Stimulated activated CD8-positive, alpha-beta memory T cell treated with anti-CD3 and anti-CD28 coated beads, Interleukin-7, amount 100 ng/mL, for 1 hour (primary cell): ENCODE measurements around the gene WNK2.
"Not testable (repeated sequence)": the region's sequence is repeated elsewhere in the genome, so short reads cannot be mapped to it uniquely, and the experiment has no call there.

Experiments used
- DNase-seq, 2 donors: peaks; one replicate each; pipeline ENCODE4 v3.0.0-alpha.2; 2020; ENCODE audit warnings: low read depth in 2 of 2

Gene WNK2

DNA sequence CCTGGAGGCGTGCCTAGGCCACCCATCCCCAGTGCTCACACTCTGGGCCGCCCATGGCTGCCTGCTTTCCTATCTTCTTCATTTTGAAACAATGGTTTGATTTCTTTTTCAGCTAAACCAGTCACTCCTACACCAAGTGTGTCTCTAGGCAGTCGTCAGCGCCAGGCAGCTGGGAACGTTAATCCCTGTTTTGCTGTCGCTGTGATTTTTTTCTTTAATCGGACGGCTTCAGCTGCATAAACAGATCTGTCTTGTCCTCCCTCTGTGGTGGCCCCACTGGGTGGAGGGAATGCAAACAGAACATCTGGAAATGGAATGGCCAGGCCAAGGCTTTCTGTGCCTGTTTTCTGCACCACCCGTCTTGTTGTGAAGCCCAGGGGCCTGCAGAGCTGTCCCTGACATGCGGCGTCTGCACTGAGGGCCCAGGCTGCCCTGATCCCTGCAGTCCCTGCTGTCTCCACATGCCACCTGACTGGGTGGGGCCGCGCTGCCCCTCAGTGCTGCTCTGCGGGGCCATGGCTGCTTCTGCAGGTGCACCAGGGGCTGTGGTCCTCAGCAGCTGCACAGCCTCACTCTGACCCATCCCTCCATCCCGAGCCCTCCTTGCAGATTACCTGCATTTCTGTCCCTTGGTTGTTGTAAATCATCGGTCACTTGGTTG, 51.5 kb downstream of the WNK2 start:
- DNase-seq = no peak

DNA sequence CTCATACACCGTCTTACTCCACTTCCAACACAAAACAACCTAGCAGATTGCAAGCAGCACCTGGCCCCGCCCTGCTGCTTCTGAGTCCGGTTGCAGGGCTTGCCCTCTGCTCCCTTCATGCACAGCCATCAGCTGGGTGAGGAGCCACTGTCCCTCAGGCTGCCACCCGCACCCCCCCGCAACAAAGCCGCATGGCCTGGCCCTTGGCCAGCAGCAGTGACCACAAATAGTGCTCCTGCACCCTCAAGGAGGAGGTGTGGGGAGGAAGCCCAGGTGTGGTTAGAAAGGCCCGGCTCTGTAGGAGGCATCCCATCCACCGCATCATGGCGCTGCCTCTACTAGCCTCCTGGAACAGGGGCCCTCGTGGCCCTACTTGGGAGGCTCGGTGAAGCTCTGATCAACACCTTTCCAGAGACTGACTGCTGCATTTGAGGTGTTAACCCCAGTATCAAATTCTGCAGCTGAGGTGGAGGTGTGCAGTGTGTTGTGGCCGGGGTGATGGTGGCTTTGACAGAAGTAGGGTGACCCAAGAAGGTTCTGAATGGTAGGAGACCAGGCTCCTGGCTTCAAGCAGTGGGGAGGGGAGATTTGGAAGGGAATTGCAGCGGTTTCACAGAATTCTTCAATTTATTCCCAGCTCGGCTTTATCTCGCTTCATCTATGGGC, 52.7 kb downstream of the WNK2 start:
- no peak for DNase-seq

DNA sequence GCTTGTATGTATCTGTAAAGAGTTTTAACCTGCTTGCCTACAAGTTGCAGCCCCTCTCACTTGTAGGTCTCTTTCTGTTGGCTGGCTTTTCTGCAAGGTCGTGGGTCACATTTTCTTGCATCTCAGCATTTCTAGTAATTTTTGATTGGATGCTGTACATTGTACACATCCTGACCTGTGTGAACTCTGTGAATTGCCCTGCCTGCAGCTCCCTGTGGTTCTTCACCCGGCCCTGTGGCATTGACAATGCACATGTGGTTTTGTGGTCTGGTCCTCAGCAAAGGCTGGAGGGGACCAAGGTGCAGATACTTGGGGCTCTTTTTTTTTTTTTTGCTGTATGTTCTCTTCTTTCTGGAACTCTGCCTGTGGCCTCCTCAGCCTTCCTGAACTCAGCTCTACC, 53.6 kb downstream of the WNK2 start:
- no peak for DNase-seq

DNA sequence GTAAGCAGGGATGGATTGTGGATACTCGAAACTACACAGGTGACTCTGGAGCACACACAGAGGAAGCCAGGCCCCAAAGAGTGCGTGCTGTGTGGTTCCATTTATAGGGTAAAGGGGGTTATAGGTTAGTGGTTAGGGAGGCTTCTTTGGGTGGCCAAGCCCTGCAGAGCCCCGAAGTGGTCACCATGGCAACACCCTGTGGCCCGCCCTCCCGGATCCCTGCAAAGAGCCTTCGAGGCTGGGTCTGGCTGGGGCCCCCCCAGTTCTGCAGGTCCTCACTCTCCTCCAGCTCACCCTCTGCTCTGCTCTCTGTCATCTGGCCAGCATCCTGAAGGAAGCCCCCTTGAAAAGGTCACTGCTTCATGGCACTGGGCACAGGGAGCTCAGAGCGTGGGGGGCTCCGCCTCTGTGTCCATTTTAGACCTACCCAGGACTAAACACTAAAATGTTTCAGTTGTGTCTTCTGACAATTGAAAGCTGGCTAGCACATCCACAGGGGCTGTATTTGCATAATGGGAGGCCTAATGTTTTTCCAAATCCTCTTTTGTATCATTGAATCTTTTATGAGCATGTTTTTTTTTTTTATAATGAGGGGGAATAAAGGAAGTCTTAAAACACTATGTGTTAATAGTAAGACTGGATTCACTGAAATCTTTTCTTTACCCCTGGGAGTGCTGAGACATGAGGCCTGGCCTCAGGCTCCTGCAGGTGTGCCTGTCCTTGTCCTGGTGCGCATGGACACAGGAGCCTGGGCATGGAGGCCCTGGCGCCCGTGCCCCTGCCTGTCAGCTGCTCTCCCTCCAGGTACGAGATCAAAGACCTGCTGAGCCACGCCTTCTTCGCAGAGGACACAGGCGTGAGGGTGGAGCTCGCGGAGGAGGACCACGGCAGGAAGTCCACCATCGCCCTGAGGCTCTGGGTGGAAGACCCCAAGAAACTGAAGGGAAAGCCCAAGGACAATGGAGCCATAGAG, 55.3 kb downstream of the WNK2 start:
- no peak for DNase-seq

DNA sequence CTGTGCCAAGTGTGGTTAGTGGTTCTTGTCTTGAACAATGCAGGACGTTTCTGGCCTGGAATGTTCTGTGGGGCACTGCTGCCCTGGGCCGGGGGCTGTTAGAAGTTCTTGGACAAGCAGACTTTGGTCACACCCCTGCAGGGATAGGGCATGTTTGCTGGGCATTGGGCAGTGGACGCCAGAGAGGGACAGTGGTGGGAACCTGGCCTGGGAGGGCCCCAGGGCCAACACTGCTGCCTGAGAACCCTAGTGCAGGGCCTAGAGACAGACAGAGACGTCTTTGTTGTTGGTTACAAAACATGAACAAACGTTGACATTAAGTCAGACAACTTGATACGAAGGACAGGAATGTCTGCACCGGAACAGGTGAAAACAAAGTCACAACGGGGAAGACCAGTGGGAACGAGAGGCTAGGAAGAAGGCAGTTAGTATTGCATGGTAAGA, 57.0 kb downstream of the WNK2 start:
- DNase-seq = no peak

DNA sequence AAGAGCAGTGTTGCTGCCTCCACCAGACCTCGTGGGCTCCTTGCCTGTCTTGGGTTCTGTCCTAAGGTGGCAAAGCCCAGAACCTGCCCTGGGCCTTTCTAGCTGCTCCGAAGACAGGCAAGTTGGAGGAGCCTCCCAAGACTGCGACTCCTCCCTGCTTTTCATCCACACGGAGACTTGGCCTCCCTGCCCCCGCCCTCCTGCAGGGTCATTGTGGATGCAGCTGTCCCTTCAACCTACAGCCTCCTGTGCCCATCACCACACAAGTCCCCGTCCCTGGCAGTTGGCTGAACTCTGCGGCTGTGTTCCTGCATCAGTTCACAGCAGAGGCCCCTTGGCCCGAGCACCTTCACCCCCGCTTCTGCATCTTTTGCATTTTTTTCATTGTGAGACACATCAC, 59.2 kb downstream of the WNK2 start:
- DNase-seq = no peak

DNA sequence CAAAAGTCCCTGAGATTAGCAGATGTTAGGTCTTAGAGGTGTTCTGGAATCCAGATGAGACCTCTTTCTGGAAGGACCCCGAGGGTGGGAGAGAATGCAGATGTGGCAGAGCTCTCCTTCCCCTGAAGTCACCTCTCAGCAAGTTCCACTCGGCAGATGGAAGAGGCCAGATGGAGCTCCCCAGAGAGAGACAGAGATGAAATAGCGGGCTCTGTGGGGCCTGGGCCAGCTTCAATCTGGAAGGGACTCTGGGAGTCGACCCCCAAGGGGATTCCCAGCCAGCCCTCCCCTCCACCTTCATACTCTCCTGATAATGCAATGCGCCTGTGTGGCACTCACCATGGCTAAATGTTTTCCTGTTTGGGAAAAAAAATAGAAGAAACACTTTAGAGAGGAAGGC, 60.2 kb downstream of the WNK2 start:
- DNase-seq = no peak

DNA sequence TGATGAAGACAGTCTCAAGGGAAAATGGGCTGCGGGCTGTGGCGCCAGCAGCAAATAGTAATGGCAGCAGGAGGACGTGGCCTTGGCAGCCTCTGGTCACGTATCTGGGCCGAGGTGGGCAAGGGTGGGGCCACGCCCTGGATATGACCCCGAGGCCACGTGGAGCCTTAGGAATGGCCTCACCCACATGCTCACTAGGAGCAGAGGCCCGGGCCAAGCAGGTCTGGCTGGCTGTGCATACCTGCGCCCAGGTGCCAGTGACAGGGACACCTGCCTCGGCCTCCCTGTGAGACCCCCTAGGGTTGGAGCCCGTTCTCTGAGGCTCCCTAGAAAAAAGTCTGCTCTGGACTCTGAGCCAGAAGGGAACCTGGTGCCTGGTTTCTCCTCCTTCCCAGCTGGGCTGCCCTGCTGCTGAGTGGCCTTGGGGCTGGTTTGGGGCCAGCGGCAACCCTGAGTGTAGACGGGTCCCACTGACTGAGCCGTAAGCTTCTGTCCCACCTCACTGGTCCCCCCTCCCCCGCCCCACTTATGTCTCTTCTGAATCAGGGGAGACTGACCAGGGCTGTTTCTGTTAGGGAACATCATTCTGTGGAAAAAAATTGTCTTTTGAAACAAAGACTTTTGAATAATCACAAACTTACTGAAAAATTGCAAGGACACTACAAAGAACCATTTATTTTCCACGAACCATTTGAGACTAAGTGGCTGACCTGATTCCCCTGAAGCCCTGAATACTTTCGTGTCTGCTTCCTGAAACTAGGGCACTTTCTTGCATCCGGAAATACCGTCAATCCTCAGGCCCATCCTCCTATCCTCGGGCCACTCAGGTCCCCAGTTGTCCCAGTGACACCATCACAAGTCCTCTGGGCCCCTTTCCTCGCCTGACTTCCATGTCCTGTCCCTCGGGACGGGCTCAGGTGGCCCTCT, 60.8 kb downstream of the WNK2 start:
- no peak for DNase-seq

DNA sequence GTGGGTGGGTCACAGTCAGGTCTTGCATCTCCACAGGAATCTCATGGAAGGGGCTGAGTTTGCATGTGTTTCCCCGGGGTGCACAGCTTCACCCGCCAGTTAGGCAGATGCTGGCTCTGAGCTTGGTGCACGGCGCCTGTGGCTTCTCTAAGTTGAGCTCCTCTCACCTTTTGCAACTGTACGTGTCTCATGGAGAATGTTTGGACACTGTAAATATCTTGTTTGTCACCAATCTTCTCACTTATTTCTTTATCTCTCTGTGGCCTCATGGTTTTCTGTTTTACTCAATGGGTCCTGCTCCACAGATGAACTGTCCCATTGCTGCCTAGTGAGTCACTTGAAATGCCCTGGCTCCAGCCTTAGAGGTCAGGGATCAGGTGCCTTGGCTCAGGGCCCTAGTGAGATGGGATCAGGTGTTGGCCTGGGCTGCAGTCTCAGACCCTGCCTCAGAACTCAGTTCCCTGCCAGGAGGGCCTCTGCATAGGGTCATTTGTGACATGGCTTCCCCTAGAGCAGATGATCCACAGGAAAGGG, 61.6 kb downstream of the WNK2 start:
- no peak for DNase-seq

DNA sequence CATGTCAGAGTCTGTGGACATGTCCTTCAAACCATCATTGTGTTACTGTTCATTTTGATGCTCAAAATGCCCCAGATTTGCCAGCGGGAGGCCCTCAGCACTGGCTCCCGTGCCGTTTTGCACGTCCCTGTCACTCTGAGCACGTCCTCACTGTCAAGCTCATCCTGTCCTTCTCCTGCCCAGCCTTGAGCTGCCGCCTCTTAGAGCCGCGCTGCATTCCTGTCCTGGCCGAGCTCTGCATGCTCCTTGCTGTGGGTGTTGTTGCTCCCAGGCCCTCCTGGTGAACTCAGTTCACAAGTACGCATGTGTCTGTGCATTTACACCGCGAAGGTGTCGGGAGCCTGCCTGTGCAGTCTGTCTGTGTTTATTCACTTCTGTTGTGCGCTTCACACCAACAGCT, 62.2 kb downstream of the WNK2 start:
- no peak for DNase-seq

DNA sequence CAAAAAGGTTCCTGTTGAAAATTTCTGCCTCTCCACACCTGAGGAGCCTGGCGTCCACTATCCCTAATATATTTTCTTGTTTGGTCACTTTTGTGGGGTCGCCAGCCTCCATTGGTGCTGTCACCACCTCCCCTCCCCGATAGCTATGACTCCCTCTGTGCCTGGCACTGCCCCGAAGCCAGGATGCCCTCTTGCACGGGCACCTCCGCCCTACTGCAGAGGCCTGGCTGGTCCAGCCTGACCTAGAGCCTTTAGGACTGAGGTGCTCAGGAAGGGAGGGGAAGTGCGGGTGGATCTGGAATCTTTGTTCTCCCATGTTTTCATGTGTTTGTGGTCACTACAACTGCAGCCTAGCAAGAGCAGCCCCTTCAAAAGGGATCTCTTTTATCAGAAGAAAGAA, 62.6 kb downstream of the WNK2 start:
- DNase-seq = no peak

DNA sequence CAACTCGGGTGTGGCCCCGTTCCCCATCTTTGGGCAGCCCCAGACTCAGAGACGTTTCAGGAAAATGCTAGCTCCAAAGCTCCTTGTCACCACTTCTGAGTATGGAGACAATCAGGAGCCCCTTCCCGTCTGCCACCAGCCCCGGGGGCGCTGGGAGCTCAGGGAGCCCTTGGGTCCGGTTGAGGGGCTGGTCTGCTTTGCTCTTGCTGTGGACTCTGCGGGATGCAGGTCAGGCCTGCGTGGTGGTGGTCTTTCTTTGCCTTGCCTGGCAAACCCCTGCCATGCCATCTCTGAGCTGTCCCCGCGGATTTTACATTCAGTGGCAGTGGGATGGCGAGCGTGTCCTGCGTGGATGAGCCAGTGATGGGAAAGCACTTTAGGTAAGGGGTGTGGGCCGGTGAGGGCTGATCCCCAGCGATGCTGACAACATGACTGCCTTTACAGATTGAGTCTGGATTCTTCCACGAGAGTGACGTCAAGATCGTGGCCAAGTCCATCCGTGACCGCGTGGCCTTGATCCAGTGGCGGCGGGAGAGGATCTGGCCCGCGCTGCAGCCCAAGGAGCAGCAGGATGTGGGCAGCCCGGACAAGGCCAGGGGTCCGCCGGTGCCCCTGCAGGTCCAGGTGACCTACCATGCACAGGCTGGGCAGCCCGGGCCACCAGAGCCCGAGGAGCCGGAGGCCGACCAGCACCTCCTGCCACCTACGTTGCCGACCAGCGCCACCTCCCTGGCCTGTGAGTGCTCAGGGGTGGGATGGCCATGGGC, 63.3 kb downstream of the WNK2 start:
- DNase-seq = no peak

DNA sequence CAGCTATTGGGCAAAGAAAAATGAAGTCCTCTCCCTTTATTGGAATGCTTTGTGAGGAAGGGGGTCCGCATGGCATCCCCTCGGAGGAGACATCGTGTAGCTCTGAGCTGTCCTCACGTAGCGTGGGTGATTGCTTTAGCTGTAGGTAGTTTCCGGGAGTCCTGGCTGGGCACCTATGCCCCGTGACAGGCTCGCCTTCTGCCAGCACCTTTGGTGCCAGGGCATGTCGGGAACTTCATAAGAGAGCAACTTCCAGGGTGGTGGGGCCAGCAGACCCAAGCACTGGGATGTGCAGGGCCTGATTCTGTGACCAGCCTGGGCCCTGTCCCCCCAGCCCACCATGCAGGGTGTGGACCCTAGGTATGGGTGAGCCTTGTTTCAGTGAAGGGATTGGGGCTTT, 64.0 kb downstream of the WNK2 start:
- DNase-seq = no peak

DNA sequence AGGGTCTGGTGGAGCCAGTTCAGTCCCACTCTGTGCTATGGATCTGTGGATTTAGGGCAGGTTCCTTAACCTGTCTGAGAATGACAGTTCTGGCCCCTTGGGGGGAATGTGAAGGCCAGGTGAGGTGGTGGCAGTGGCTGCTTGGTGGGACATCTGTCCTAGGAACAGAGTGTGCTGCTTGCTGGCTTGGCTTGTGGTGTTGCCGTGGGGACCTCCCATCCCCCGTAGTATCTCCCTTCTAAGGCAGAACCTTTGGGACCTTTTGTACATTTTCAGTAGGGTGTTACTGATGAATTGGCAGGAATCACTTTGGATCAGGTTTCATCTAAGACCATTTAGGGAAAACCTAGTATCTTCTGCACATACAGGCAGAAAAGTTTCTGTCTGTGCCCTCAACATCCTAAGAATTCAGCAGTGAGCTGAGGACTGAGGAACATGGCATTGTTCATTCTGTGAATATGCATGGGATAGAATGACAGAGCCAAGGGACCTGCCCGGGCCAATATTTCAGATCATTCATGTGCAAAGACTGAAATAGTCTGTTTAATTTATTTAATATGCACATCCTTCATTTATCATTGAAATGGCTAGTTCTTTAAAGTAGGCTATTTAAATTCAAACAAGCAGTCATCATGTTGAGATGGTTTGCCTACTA, 64.6 kb downstream of the WNK2 start:
- no peak for DNase-seq

DNA sequence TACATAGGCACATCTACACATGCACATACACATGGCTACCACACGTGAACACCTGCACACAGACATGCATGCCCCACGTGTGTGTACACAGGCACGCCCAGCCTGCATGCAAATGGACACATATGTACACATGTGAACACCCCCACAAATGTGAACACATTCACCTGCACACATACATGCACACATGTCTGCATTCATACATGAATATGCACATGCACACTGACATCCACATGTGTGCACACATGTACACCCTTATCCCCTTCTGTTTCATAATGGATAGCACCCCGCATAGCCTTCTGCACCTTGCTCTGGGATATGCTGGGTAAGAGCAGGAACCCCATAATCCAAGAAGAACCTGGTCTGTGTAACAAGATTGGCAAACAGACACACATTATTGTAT, 66.2 kb downstream of the WNK2 start:
- DNase-seq = no peak

DNA sequence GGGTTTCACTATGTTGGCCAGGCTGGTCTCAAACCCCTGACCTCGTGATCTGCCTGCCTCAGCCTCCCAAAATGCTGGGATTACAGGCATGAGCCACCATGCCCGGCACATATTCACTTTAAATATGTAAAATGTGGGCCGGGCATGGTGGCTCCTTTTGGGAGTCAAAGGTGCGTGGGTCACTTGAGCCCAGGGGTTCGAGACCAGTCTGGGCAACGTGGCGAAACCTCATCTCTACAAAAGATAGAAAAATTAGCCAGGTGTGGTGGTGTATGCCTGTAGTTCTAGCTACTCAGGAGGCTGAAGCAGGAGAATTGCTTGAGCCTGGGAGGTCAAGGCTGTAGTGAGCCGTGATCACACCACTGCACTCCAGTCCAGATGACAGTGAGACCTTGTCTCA, 67.4 kb downstream of the WNK2 start:
- not testable (repeated sequence) for DNase-seq

DNA sequence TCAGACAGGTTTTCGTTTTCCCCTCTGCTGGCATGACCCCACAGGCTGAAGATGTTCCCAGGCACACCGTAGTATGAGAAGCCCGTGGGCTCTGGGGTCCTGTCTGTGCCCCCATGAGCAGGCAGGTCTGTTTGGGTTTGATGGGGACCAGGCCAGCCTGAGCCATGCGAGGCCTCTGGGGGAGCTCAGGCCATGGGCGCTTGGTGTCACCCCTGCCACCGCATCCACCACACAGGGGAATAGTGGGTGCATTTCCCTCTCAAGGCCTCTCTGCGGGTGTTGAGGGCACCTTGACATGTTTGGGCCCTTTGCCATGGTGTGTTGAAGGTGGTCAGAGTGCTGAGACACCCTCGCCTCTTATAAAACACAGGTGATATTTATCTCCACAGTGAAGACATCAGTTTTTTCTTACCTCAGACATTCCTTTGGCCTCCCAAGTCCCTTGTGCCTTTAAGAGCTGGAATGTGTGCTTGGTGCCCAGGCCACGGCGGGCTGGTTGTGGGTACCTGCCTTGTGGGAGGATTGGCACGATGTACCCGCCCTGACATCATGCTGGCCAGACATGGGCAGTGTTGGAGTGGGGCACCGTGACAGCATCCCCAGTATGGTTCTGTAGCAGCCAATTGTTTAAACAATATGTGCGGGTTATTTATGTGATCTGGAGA, 68.3 kb downstream of the WNK2 start:
- DNase-seq = no peak

DNA sequence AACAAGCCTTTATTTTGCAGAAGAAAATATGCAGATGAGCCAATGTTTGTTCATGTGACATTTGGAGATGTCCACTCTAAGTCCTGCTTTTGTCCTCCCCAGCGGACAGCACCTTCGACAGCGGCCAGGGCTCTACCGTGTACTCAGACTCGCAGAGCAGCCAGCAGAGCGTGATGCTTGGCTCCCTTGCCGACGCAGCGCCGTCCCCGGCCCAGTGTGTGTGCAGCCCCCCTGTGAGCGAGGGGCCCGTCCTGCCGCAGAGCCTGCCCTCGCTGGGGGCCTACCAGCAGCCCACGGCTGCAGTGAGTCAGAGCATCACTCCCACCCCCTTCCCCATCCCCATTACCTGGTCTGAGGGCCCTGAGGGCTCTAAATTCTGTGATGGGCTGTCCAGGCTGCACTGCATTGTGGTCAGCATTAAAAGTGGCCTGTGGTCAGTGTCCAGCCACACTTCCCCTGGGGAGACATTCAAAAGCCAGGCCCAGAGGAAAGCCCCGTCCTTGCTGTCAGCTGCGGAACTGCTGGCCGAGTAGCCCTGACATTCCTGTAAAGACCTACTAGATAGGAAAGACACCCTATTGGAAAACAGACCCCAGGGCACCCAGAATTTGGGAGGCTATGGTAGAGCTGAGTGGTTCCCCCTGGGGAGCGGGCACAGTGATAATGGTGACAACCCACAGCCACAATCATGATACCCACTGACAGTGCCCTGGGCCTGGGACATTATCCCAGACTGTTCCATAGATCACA, 69.0 kb downstream of the WNK2 start:
- DNase-seq = no peak

DNA sequence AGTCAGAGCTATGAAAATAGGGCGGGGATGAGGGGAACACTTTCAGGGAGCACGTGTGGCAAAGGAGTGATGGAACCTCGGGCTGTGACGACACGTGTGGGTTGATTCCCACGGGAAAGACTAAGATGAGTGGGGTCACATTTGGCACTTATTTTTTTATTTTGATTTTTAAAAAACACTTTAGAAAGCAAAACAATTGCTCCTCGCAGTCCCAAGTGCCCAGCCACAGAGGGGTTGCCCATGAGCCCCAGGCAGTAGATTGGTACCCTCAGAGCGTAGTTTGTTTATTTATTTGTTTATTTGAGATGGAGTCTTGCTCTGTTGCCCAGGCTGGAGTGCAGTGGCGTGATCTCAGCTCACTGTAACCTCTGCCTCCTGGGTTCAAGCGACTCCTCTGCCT, 69.7 kb downstream of the WNK2 start:
- no peak for DNase-seq
